ENCODE results near the gene MUC5B.

DNA sequence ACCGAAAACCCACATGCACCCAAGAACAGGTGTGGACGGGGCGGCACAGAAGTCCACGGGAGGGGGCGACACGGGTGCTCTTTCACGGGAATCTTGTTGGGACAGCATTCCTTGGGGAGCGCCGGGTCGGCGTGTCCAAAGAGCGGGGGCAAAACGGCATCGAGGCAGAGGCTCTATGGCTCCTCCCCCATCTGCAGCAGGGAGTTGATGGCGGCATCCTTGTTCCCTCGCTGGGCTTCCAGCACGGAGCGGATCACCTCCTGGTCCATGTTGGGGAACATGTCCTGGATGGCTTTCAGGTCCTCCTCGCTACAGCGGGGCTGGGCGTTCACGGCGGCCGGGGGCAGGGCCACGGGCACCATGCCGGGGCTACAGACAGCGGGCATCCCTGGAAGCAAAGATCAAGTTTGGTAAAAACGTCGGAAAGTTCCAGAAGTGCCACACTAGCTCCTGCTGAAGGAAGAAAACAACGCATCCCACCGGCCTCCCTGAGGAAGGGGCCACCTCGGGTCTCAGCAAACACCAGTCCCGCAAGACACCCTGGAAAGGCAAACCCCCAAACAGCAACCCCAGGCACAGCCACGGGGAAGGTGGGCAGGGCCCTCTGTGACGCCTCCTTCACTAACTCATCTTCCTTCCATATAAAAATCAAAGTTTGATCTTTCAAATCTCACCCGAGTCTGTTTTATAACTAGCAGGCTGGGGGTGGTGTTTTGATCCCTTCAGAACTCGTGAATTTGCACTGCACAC lies 54.2 kb downstream of the MUC5B start:
- TF ChIP-seq POLR2A (IDR thresholded peaks at IDR 0.05) = no peak
- TF ChIP-seq, protein P1, sequence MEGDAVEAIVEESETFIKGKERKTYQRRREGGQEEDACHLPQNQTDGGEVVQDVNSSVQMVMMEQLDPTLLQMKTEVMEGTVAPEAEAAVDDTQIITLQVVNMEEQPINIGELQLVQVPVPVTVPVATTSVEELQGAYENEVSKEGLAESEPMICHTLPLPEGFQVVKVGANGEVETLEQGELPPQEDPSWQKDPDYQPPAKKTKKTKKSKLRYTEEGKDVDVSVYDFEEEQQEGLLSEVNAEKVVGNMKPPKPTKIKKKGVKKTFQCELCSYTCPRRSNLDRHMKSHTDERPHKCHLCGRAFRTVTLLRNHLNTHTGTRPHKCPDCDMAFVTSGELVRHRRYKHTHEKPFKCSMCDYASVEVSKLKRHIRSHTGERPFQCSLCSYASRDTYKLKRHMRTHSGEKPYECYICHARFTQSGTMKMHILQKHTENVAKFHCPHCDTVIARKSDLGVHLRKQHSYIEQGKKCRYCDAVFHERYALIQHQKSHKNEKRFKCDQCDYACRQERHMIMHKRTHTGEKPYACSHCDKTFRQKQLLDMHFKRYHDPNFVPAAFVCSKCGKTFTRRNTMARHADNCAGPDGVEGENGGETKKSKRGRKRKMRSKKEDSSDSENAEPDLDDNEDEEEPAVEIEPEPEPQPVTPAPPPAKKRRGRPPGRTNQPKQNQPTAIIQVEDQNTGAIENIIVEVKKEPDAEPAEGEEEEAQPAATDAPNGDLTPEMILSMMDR (IDR thresholded peaks at IDR 0.05) = no peak

Data from testis (tissue), 2 donors.